Stimulated activated CD8-positive, alpha-beta memory T cell treated with anti-CD3 and anti-CD28 coated beads, Interleukin-12 subunit alpha, Interleukin-12 subunit beta, amount 100 ng/mL, for 4 hours (primary cell): ENCODE results near the gene SHROOM3.

Experiments
- DNase-seq: peaks from one replicate; pipeline ENCODE4 v3.0.0-alpha.2; 2020; ENCODE audit warnings: low read depth

SHROOM3 gene

DNA sequence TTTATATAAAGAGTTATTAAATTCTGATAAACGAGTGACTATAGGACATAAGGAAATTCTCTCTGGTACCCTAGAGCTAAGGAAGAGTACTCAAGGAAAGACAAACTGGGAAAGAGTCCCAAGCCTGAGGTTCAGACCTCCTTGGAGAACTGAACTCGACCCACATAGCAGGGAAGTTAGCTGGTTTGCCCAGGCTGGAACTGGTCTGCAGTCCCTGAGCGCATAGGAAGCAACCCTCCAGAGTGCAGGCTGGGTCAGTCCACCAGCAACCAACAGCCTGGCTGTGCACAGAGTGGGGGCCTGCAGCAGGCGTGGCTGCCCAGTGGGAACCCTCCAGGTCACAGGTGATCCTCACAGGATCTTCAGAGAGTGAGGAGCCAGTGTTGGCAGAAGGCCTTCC is 348.8 kb downstream of the SHROOM3 start:
- no peak for DNase-seq

DNA sequence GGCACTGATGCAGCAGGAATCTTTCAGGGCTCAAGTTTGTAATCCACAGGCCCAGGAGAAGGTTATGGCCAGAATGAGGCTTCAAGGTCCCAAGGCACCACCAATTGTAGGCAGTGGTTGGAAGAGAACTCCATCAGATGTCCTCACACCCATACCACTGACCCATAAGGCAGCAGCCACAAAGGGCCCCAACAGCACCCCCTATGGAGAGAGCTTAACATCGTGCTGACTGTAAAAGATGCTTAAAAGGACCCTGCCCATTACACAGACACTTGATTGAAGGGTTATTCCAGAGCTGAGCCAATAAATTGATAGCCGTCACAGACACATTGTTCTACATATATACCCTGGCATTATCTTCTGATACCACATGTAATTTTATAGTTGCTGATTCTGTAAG is 349.2 kb downstream of the SHROOM3 start:
- no peak for DNase-seq

DNA sequence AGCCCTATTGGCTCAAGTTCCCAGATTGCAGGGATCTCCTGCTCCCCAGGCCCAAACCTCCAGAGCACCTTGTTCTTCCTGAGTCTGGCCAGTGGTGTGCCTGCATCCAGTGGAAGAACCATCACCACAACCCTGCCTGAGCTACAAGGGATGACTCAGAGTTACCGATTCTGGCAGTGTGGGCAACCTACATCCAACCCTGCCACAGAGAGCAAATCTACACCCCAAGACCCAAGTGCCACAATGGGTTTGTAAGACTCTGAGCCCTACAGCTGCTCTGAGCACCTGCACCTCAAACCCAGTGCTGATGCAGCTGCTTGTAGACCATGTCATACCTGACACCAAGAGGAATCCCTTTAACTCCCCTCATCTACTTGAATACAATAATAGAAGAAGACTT is 352.9 kb downstream of the SHROOM3 start:
- no peak for DNase-seq

DNA sequence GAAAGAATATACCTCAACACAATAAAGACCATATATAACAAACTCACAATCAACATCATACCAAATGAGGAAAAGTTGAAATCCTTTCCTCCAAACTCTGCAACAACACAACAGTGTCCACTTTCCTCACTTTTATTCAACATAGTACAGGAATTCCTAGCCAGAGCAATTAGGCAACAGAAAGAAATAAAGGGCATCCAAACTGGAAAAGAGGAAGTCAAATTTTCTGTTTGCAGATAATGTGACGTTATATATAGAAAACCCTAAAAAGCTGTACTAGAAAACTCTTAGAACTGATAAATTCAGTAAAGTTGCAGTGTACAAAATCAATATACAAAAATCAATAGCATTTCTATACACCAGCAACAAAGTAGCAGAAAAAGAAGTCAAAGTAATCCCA is 355.3 kb downstream of the SHROOM3 start:
- no peak for DNase-seq

DNA sequence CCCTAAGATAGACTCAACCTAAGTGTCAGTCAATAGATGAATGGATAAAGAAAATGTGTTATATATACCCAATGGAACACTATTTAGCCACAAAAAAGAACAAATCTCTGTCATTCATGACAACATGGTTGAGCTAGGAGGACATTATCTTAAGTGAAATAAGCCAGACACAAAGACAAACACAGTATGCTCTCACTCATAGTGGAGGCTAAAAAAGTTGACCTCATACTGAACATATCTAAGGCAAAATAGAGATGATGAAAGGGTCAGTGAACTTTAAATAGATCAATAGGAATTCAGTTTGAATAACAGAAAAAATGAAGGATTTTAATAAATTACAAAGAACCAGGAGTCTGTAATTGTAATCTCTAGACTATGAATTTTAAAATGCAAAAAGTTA is 356.4 kb downstream of the SHROOM3 start:
- DNase-seq, result no peak

DNA sequence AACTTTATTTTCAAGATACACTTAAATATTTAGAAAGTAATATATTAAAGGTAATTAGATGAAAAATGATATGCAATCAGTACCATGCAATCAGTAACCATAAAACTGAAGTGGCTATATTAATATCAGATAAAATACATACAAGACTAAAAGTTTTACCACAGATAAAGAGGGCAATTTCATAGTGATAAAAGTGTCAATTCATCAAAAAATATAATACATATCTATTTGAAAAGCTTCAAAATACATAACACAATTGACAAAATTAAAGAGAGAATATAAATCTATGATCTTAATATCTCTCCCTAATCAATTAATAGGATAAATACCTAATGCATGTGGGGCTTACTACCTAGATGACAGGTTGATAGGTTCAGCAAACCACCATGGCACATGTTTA is 357.4 kb downstream of the SHROOM3 start:
- DNase-seq, result no peak

DNA sequence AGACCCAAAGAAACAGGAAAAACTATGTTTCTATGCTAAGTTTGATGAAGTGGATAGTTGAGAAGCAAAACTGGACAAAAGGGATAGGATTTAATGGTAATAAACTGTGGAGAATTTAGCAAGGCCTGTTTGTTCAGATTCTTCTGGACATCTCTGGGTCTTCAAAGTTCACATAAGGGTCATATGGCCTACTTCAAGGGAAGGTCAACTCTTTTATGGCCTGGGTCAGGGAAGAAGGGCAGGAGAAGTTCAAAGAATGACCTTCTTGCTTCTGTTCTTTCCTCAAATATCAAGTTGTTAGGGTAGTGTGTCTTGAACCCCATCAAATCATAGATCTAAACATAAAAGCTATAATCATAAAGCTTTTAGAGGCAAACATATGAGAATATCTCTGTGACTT is 360.2 kb downstream of the SHROOM3 start:
- no peak for DNase-seq

DNA sequence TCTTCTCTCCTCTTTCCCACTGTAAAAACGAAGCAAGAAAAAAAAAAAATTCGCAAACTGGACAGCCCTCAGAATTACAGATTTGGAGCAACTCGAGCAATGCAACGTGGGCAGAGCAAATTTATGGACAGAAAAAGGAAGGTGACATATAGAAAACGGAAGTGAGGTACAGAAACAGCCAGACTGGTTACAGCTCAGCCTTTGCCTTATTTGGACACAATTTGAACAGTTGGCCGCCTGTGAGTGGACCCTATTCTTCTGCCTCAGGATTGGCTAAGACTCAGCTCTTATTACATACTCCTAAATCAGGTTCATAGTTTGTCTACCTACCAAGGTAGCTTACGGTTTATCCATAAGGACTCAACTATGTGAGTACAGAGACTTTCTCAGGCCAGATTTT is 364.1 kb downstream of the SHROOM3 start:
- DNase-seq, result no peak

DNA sequence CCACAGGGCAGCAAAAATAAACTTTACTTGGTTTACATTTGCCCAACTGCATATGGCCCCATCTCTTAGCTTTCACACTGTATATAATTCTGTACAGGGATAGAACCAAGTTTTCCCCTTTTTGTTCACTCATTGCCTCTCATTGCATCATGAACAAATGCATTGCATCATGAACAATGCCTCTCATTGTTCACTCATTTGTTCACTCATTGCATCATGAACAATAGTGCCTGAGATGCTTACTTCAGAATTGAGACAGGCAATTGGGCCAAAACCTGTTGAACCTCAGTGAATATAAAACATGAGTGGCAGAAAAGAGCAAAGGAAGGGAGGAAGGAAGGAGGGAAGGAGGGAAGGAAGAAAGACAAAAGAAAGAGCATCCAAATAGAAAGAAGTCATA is 364.7 kb downstream of the SHROOM3 start:
- no peak for DNase-seq

DNA sequence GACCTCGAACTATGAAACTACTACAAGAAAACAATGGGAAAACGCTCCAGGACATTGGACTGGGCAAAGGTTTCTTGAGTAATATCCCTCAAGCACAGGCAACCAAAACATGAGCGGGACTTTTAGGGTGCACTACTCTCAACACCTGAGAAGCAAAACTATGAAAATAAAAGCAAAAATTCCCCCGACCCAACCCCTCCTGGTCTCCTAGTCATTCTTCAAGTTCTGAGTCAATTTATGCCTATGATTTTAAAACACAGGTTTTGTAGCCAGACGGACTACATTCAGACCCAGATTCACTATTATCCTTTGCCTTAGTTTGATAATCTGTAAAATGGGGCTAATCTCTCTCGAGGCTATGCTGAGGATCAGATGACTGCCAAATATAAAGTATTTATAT is 365.9 kb downstream of the SHROOM3 start:
- no peak for DNase-seq

DNA sequence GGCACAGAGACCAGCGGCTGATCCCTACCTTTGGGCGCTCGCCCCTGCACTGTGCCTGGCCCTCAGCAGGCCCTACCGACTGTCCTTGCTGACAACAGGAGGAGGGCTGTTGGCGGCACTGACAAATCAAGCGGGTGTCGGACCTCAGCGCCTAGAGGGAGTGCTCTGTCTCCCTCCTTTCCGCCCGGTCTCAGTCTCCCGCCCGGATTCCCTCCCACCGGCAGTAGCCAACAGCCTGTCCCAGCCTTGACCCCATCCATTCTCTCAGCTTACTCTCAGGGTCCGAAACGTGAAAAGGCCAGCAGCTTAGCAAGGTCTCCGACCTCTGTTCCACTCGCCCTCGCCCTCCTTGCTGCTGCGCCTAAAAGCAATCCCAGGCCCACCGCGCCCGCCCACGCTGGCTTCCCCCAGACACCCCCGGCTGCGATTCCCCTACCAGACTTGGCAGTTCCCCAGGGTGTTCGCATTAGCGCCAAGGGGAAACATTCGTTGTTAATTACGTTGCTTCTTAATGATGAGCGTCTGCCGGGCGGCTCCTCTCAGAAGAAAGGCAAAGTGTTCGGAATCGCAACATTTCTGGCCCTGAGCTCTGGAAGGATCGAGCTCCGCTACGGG is 366.7 kb downstream of the SHROOM3 start:
- DNase-seq, result no peak

DNA sequence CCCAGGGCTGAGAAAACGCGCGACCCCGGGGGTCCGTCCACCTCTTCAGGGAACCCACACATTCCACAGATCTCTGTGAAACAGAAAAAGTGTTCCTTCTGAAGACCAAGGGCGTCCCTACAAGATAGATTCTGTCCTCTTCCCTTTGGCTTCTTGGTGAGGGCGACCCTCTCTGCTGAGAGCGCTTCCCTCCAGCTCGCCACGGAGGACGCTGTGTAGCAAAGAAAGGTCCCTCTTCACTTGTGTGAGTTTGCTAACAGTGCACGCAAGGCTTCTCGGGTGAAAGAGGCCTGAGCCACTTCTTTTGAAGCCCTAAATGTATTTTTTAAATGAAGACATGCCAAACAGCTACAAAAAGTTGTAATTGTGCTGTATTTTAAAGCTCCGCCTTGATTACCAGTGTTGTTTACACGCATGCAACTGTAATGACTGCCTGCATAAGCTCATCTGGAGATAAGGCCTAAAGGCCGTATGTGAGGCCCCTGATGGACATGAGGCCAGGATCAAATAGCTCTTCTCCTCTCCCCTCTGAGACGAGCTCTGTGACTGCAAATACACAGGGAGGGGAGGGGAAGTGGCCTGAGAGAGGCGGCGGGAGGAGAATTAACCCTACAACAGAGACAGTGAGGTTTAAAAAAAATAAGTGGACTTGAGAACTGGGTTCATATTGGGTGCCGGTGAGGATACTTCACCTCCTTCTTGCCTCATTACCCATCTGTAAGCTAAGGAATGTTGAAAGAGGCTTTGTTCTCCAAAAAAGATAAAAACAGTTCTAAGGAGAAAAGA is 367.4 kb downstream of the SHROOM3 start:
- no peak for DNase-seq

DNA sequence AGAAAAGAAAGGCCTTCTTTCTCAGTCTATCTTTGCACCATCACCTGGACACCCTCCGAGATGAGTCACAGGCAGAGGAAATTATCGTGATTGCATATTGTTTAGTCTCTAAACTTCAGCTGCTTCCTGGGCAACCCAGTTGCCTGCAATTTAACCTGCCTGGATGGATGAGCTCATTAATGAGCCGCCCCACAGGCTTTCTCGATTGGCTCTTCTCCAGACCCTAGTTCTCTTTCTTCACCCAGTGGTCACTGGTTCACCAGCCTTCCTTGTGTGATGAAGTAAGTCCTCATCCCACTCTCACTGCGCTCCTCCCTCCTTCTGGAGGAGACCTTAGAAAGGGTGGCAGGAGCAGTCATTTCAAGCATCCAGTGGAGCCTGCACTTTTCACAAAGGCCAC is 368.5 kb downstream of the SHROOM3 start:
- DNase-seq, result no peak

DNA sequence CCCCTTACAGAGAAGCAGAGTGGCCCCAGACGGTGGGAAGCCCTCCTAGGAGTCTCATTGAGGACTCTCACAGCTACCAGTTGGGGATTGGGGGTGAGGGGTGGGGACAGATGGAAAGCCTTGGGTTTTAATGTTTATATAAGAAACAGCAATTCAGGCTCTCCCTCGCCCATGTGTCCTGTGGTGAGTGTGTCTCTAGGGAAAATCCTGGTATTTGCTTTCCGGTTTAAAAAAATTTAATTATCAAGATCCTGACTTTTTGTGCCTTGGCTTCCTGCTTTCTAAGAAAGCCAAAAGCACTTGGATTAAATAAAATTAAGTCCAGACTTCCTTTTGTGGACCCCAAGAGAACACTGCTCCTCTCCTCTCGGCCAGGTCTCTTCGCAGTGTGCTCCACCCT is 369.1 kb downstream of the SHROOM3 start:
- DNase-seq, result no peak

DNA sequence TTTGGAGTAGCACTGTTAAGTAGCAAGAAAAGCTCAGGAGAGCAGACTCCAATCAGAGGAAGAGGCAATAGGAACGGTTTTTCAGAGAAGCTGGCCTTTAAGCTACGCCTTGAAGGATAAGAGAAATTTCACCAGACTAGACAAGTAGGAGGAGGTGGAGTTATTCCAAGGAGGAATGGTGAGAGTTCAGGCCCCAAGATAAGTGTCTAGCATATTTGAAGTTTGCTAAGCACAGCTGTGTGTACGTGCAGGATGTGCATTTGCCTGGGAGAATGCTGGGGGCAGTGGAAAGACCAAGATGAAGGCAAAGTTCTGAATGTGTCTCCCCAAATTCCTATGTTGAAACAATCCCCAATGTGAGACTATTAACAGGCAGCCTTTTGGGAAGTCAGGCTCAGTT is 371.3 kb downstream of the SHROOM3 start:
- DNase-seq, result no peak

DNA sequence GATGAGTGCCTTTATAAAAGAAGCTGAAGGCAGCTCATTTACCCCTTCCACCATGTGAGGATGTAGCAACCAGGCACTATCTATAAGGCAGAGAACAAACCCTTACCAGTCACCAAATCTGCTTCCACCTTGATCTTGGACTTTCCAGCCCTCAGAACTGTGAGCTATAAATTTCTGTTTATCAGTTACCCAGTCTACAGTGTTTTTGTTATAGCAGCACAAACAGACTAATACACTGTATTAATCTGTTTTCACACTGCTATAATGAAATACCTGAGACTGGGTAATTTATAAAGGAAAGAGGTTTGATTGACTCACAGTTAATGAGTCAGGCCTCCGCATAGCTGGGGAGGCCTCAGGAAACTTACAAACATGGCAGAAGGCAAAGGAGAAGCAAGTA is 371.7 kb downstream of the SHROOM3 start:
- DNase-seq, result no peak

DNA sequence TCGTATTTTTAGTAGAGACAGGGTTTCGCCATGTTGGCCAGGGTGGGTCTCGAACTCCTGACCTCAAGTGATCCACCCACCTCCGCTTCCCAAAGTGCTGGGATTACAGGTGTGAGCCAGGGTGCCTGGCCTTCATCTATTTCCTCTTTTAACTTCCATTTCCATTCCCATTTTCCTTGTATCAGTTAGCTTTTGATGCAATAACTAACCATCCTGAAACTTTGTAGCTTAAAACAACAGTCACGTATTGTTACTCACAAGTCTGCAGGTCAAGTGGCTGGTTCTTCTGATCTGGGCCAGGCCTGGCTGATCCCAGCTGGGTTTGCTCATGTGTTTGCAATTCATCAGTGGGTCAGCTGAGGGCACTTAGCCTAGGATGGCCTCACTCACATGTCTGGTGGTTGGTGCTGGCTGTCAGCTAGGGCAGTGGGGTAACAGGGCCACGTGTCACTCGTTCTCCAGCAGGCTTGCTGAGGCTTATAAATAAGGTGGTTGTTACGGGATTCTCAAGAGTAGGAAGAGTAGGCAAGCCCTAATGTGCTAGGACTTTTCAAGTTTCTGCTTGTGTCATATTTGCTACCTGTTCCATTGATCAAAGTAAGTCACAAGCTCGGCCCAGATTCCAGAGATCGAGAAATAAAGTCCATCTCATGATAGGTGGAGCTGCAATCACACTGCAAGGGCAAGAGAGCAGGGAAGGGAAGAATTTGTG is 374.7 kb downstream of the SHROOM3 start:
- DNase-seq, result no peak

DNA sequence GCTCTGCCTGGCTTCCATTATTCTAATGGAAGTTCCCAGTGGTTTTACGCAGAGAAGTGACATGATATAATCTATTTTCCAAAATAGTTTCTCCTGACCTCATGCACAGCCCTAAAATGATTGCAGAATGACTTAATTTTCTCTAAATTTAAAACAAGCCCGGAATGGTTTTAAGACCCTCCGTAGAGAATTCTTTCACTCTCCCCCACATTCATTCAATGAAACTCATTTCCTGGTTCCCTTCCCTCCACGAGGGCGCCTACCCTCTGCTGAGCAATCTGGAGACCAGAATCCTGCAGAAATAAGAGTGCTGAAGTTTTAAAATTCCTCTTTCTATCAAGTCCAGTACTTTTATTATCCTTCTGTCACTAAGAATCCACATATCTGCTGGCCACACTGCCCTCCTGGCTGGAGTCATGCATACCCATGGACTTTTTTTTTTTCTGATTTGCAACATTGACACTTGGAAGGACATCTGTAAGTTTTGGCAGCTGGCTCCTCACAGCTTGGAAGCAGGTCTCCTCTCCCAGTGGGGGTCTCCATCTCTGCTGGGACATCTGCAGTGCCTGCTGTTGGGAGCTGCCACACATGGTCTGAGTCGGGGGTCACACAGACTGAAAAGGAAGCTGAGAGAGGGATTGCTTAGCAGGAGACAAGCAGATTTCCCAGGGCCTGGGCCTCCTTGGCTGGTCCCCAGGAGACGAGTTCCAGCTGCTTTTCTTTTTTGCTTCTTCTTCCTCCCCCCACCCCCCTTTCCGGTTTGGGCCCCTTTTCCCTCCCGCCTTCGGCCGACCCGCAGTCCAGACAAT is 376.8 kb downstream of the SHROOM3 start:
- no peak for DNase-seq

DNA sequence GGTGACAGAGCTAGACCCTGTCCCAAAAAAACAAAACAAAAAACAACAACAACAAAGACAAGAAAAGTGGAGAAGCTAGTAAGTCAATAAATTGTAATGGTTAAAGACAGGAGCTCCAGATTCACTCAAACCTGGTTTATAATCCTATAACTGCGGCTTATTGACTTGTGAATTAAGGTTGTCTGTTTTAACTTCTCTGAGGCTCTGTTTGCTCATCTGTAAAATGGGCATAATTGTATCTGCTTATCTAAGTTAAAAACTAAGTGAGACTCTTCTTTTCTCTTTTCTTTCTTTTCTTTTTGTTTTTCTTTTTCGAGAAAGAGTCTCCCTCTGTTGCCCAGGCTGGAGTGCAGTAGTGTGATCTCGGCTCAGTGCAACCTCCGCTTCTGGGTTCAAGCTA is 378.0 kb downstream of the SHROOM3 start:
- no peak for DNase-seq

DNA sequence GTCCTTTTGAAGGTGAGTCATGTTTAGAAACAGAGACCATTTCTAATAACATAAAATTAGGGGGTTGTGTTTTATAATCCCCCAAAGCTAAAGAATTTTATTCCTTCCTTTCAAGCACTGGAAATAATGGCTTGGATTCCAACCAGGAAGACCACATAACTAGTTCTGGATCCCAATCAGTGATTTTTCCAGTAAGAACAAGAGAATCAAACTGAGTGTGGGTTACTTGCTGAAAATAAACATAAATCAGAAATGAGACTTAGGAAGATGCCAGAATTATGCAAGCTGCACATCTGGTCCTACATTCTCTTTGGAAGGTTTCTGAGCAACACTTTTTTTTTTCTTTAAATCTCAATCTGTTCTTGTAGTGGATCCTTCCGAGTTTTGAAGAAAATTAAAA is 386.6 kb downstream of the SHROOM3 start:
- DNase-seq, result no peak

DNA sequence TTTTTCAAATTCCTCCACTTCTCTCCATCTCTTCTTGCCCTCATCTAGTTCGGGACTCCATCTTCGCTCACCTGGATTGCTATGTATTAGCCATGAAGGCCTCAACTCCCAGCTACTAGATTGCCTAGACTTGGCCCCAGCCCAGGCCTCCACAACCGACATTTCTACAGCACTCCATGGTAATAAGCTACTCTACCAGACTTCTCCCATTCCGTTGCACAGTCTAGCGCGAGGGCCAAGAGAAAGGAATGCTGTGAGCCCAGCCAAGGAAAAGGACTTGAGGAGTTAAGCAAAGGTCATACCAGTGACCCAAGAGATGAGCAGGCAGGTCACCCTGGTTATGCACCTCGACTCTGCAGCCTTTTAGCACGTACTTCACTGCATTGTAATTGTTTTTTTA is 387.3 kb downstream of the SHROOM3 start:
- no peak for DNase-seq

DNA sequence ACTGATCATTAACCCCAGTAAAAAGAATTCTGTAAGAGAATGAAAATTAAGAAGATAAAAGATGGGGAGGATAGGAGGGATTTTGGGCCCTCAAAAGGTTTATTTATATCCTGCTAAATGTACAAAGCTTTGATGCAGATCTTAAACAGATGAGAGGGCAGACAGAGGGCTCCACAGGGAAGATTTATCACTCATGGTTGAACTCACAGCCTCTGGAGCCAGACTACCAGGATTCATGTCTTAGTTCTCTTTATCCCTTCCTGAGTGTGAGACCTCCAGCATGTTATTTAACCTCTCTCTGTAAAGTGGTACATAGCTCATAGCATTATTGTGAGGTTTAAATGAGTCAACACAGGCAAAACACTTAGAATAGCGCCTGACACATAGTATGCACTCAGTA is 388.5 kb downstream of the SHROOM3 start:
- DNase-seq, result no peak

DNA sequence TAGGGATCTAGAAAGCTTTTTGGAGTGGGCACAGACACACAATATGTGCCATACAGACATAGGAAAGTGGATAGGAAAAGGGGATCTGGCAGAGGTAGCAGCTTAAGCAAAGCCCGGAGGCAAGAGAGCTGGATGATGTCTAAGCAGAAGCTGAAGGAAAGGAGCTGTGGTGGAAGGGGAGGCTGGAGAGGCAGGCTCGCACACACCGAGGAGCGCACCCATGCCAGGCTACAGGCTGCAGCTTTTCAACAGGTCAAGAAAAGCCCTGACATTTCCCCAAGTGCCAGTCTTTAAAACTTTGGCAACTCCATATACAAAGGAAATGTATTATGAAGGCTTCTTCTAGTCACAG is 395.6 kb downstream of the SHROOM3 start:
- DNase-seq, result no peak
